GM18505 (cell line): ENCODE results near the gene ATP11C.

ENCODE experiments used
- ATAC-seq: cut with Tn5 transposase; IDR thresholded peaks from one replicate; pipeline ENCODE4 v1.9.1; 2021; ENCODE audit not compliant: unreplicated experiment
- POLR2A ChIP-seq: IDR thresholded peaks from 4 replicates; pipeline ENCODE4 v1.6.1; 2011; ENCODE audit warnings: borderline replicate concordance; ENCODE audit not compliant: insufficient read depth, insufficient read length; ENCODE audit errors: extremely low read depth

Gene ATP11C

GRCh38 chrX:139680356-139680755 is 252.5 kb downstream of the ATP11C start:
- no peak for TF ChIP-seq POLR2A
- no peak for ATAC-seq
